ENCODE measurements around the gene BNC2. TPM values are rescaled to one million over a fixed set of nuclear protein-coding genes. Genes with fewer than 3 reads are reported as not detected.
"Not testable (repeated sequence)": the region's sequence is repeated elsewhere in the genome, so short reads cannot be mapped to it uniquely, and the experiment has no call there.

The BNC2 gene
- total RNA-seq, 1 donor, result 2.5 TPM

- Histone ChIP-seq H3K4me1 (ENCODE audit: insufficient read depth, low read length) (no peaks in the 10 kb centered on the region), H3K27me3 (ENCODE audit: insufficient read depth, low read length) (no peaks in the 10 kb centered on the region), H3K4me3 (ENCODE audit: low read length) (no peak overlapping the region), H3K9me3 (ENCODE audit: low read depth, low read length) (no peaks in the 10 kb centered on the region)
Observed at GRCh38 chr9:16442622-16443021, 427.8 kb downstream of the BNC2 start.

DNA sequence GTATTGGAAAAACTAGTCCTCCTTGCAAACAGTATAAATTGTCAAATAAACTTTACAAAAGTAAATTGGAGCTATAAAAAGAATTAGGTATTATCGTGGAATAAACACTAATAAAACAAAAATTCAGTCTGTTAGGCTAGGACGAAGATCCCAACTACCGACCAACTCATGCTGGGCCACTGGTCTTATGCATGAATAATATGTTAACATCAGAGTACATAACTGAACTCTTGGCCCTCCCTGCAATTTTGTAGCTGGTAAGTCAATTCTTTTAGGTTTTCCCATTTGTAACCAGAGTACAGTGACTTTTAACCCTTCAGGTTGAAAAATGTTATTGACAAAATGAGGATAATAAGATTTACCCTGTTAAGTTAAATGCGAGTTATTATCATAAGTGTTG lies 428.7 kb downstream of the BNC2 start:
- Histone ChIP-seq H3K9me3 (ENCODE audit: low read depth, low read length) (no peaks in the 10 kb centered on the region), H3K4me3 (ENCODE audit: low read length) (no peak overlapping the region), H3K4me1 (ENCODE audit: insufficient read depth, low read length) (no peaks in the 10 kb centered on the region), H3K27me3 (ENCODE audit: insufficient read depth, low read length) (no peaks in the 10 kb centered on the region)

- H3K4me1 ChIP-seq (ENCODE audit: insufficient read depth, low read length); H3K4me3 ChIP-seq (ENCODE audit: low read length); H3K9me3 ChIP-seq (ENCODE audit: low read depth, low read length); H3K27me3 ChIP-seq (ENCODE audit: insufficient read depth, low read length): not testable (repeated sequence)
Observed at GRCh38 chr9:16438831-16439230, 431.6 kb downstream of the BNC2 start.

- no peaks in the 10 kb centered on the region for H3K9me3 ChIP-seq (ENCODE audit: low read depth, low read length)
- no peaks in the 10 kb centered on the region for H3K4me1 ChIP-seq (ENCODE audit: insufficient read depth, low read length)
- no peak overlapping the region for H3K4me3 ChIP-seq (ENCODE audit: low read length)
Observed at GRCh38 chr9:16436545-16436944, 433.9 kb downstream of the BNC2 start.

DNA sequence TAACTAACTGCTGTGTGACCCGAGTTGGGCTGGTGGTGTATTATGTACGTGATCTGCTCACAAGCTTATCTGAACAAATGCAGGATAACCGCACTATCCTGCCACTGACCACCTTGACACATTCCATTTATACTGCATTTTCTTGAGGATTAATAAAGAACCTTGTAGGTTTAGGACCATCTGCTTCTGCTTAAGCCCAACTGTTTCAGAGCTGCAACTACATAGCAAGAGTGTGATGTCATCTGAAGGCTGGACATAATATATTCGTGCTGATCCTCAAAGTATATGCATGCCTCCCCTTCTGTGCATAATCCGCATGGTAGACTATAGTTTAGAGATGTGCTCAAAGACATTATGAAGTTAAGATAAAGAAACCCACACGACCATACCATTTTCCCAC lies 435.9 kb downstream of the BNC2 start:
- Histone ChIP-seq H3K4me3 (ENCODE audit: low read length) (no peak overlapping the region), H3K9me3 (ENCODE audit: low read depth, low read length) (no peaks in the 10 kb centered on the region), H3K4me1 (ENCODE audit: insufficient read depth, low read length) (no peaks in the 10 kb centered on the region), H3K27me3 (ENCODE audit: insufficient read depth, low read length) (no peaks in the 10 kb centered on the region)

More at GRCh38 chr9:16436545-16436944, 433.9 kb downstream of the BNC2 start:
- H3K27me3 ChIP-seq (ENCODE audit: insufficient read depth, low read length), result no peaks in the 10 kb centered on the region

DNA sequence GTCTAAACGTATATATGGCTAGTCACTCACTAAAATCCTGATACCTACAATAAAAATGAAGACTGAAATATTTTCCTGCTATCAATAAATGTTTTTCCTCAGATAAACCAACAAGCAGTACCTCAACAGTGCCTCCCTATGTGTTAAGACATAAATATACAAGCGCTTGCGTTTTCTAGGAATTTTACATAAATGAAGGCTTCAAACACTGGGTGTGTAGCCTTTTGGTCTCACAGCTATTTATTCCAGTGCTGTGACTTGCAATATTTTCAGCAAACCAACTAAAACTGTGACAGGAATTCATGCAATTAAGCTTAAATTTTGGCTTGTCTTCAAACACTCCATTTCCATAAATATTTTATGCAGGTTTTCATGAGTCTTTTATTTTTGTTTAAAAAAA lies 437.0 kb downstream of the BNC2 start:
- H3K4me3 ChIP-seq (ENCODE audit: low read length), result no peak overlapping the region
- H3K9me3 ChIP-seq (ENCODE audit: low read depth, low read length), result no peaks in the 10 kb centered on the region
- H3K27me3 ChIP-seq (ENCODE audit: insufficient read depth, low read length), result no peaks in the 10 kb centered on the region
- H3K4me1 ChIP-seq (ENCODE audit: insufficient read depth, low read length), result no peaks in the 10 kb centered on the region

DNA sequence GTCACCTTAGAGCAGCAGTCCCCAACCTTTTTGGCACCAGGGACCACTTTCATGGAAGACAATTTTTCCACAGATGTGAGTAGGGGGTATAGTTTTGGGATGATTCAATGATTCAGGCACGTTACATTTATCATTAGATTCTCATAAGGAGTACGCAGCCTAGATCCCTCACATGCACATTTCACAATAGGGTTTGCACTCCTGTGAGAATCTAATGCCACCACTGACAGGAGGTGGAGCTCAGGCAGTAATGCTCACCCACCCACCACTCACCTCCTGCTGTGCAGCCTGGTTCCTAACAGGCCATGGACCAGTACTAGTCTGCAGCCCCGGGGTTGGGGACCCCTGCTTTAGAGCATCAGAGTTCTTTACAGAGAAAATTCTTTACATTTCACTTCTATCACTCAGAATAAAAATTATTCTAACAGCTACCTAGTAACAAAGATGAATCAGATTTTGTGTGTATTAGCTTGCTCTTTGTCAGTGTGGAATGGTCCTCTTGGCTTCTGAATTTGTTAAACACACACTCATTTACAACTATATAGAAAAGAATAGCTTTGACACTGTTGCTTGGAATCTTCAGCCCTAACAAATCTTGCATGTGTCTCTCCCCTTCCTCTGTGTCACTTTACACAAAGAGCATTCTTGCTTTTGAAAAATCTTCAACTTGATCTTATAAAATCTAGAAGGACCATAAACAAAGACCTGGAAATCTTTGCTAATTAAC lies 438.6 kb downstream of the BNC2 start:
- no peaks in the 10 kb centered on the region for H3K4me1 ChIP-seq (ENCODE audit: insufficient read depth, low read length)
- H3K9me3 ChIP-seq (ENCODE audit: low read depth, low read length), result no peaks in the 10 kb centered on the region
- no peak overlapping the region for H3K4me3 ChIP-seq (ENCODE audit: low read length)
- no peaks in the 10 kb centered on the region for H3K27me3 ChIP-seq (ENCODE audit: insufficient read depth, low read length)

DNA sequence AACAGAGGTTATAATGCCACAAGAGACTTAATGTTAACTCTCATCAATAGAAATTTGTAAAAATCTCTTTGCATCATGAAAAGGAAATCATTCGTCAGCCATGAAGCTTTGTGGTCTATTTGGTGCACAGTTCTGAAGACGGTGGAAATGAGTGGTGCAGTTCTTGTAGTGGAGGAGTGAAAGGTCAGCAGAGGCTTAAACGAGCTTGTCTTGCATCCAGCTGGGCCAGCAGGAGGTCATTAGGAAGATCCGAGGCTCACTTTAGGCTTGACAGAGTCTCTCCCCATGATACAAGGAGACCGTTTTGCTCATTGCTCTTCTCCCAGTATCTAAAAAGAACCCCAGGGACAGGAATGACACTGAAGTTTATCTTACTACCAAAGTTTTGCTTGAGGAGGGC lies 440.8 kb downstream of the BNC2 start:
- H3K27me3 ChIP-seq (ENCODE audit: insufficient read depth, low read length), result no peaks in the 10 kb centered on the region
- no peaks in the 10 kb centered on the region for H3K9me3 ChIP-seq (ENCODE audit: low read depth, low read length)
- H3K4me3 ChIP-seq (ENCODE audit: low read length), result no peak overlapping the region
- no peaks in the 10 kb centered on the region for H3K4me1 ChIP-seq (ENCODE audit: insufficient read depth, low read length)

DNA sequence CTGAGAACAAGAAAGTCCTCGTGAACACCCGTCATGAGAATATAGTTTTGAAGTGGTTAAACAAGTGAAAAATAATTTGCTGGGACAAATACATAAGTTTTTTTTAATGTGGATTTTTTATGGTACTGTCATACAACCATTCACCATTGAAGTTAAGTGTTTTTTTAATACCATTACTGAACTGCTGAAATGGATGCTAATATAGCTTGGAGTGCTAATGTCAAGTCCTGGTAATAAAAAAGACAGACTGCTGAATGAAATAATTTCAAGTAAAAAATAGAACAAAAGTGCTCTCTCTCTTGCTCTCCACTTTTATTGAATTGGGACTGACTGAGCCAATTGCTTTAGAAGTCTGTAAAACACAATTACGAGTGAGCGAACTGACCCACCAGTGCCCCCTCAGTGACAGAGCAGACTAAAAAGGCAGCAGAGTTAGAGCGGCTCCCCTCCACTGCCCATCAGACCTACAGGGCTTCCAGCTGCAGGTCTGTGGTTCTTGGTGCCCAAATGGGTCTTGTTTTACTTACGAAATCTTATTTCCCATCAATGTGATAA lies 442.5 kb downstream of the BNC2 start:
- Histone ChIP-seq H3K27me3 (ENCODE audit: insufficient read depth, low read length) (no peaks in the 10 kb centered on the region), H3K4me3 (ENCODE audit: low read length) (no peak overlapping the region), H3K9me3 (ENCODE audit: low read depth, low read length) (no peaks in the 10 kb centered on the region), H3K4me1 (ENCODE audit: insufficient read depth, low read length) (no peaks in the 10 kb centered on the region)

GRCh38 chr9:16426716-16427115 lies 443.8 kb downstream of the BNC2 start:
- Histone ChIP-seq H3K9me3 (ENCODE audit: low read depth, low read length) (no peaks in the 10 kb centered on the region), H3K27me3 (ENCODE audit: insufficient read depth, low read length) (no peaks in the 10 kb centered on the region), H3K4me1 (ENCODE audit: insufficient read depth, low read length) (no peaks in the 10 kb centered on the region), H3K4me3 (ENCODE audit: low read length) (no peak overlapping the region)

DNA sequence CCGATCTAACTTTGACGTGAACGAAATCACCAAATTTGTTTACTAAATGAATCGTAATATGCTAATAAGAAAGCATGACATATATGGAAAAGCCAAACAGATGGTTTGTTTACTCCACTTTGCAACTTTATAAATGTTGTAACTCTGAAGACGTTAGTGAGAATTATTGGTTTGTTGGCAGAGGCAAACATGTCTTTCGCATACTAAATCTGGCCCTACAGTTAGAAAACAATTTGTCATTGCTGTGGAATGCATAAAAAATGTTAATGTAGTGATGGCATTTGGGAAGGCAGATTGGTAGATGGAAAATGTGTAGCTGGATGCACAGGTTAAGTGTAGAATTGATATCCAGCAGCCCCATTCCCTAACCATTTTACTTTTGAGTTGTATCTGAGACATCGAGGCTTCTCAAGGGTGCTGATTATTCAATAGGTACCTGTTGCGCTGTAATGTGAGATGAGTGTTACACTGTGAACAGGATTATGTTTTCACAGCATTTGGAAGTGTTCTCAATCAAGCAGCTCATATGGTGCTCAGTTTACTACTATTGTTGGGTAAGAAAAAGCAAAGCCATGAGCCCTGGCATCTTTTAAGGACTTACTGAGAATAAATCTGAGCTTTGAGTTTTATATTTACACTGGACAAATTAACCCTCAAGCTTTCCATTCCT lies 444.8 kb downstream of the BNC2 start:
- Histone ChIP-seq H3K4me3 (ENCODE audit: low read length) (no peak overlapping the region), H3K27me3 (ENCODE audit: insufficient read depth, low read length) (no peaks in the 10 kb centered on the region), H3K9me3 (ENCODE audit: low read depth, low read length) (no peaks in the 10 kb centered on the region), H3K4me1 (ENCODE audit: insufficient read depth, low read length) (no peaks in the 10 kb centered on the region)

GRCh38 chr9:16422114-16422513 lies 448.4 kb downstream of the BNC2 start:
- Histone ChIP-seq H3K4me3 (ENCODE audit: low read length) (no peak overlapping the region), H3K27me3 (ENCODE audit: insufficient read depth, low read length) (no peaks in the 10 kb centered on the region), H3K4me1 (ENCODE audit: insufficient read depth, low read length) (no peaks in the 10 kb centered on the region), H3K9me3 (ENCODE audit: low read depth, low read length) (no peaks in the 10 kb centered on the region)

DNA sequence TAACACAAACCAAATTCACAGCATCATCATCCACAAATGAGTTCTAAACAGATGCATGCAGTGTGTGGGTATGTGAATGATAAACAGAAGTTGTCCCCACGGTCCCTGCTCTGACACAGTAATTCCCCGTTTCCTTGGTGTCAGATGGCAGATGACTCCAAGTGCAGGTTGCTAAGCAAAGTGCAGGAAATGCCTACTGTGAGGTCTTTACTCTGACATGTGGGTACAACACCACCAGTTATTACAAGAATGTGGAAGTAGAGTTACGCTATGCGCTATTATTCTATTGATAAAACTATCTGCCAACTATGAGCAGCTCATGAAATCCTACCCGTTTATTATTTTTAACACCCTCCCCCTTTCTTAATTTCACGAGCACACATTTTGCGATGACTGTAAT lies 448.9 kb downstream of the BNC2 start:
- Histone ChIP-seq H3K4me1 (ENCODE audit: insufficient read depth, low read length) (no peaks in the 10 kb centered on the region), H3K27me3 (ENCODE audit: insufficient read depth, low read length) (no peaks in the 10 kb centered on the region), H3K4me3 (ENCODE audit: low read length) (no peak overlapping the region), H3K9me3 (ENCODE audit: low read depth, low read length) (no peaks in the 10 kb centered on the region)

DNA sequence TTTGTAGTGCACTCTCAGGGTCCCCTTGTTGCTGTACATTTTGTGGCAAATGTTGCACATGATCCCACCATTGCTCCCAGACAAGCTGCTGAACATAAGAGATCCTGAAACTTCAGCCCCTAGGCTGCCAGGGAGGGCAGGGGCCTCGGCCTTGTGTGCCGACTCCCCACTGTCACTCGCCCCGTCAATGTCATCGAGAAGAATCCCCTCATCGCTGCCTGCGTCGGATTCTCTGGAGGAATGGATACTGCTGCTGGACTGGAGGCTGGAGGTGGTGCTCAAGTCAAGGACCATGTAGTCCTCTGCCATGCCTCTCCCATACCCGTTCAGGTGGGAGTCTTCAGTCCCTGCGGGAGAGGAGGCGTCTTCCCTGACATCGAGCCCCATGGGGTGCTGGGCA lies 451.3 kb downstream of the BNC2 start:
- H3K4me3 ChIP-seq (ENCODE audit: low read length), result no peak overlapping the region
- H3K4me1 ChIP-seq (ENCODE audit: insufficient read depth, low read length), result peaks cover under 1% of the 10 kb centered on the region

GRCh38 chr9:16418721-16419120 lies 451.7 kb downstream of the BNC2 start:
- Histone ChIP-seq H3K4me1 (ENCODE audit: insufficient read depth, low read length) (peaks cover 5% of the 10 kb centered on the region), H3K27me3 (ENCODE audit: insufficient read depth, low read length) (no peaks in the 10 kb centered on the region), H3K4me3 (ENCODE audit: low read length) (no peak overlapping the region), H3K9me3 (ENCODE audit: low read depth, low read length) (no peaks in the 10 kb centered on the region)

More for the DNA sequence above, 451.3 kb downstream of the BNC2 start:
- H3K9me3 ChIP-seq (ENCODE audit: low read depth, low read length), result no peaks in the 10 kb centered on the region
- no peaks in the 10 kb centered on the region for H3K27me3 ChIP-seq (ENCODE audit: insufficient read depth, low read length)

GRCh38 chr9:16417749-16418148 lies 452.7 kb downstream of the BNC2 start:
- Histone ChIP-seq H3K4me3 (ENCODE audit: low read length) (no peak overlapping the region), H3K4me1 (ENCODE audit: insufficient read depth, low read length) (peaks cover 6% of the 10 kb centered on the region), H3K9me3 (ENCODE audit: low read depth, low read length) (no peaks in the 10 kb centered on the region), H3K27me3 (ENCODE audit: insufficient read depth, low read length) (no peaks in the 10 kb centered on the region)

Measured in mononuclear cell (primary cell).